PC-9 (cell line): ENCODE results near the gene TRIM9.

Experiments used
- EZH2 ChIP-seq: fragments of 200-600 bp; sonication (generic); IDR thresholded peaks from 2 replicates; pipeline ENCODE4 v1.8.0; 2017; ENCODE audit warnings: antibody characterized with exemption, low read depth
- TF ChIP-seq, protein P1 (sequence below): fragments of 200-600 bp; sonication (generic); conservative IDR thresholded peaks from 2 replicates; pipeline ENCODE4 v1.6.1; 2017; ENCODE audit warnings: mixed run types, antibody characterized with exemption, mild to moderate bottlenecking, moderate library complexity

DNA sequence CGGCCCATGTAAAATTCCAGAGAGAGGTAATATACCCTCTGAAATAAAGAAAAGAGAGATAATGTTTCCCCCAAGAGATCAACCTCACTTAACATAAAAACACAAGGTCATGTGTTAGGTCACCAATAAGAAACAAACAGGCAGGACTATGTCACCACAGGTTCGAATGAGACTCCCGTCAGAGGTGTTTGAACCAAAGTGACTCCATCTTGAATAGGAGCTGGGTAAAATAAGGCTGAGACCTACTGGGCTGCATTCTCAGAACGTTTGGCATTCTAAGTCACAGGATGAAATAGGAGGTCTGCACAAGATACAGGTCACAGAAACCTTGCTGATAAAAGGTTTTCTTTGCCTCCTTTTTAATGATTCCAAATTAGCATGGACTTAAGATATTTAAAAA, 157.1 kb downstream of the TRIM9 start:
- TF ChIP-seq, protein P1, sequence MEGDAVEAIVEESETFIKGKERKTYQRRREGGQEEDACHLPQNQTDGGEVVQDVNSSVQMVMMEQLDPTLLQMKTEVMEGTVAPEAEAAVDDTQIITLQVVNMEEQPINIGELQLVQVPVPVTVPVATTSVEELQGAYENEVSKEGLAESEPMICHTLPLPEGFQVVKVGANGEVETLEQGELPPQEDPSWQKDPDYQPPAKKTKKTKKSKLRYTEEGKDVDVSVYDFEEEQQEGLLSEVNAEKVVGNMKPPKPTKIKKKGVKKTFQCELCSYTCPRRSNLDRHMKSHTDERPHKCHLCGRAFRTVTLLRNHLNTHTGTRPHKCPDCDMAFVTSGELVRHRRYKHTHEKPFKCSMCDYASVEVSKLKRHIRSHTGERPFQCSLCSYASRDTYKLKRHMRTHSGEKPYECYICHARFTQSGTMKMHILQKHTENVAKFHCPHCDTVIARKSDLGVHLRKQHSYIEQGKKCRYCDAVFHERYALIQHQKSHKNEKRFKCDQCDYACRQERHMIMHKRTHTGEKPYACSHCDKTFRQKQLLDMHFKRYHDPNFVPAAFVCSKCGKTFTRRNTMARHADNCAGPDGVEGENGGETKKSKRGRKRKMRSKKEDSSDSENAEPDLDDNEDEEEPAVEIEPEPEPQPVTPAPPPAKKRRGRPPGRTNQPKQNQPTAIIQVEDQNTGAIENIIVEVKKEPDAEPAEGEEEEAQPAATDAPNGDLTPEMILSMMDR = no peak
- TF ChIP-seq EZH2 = no peak
